Right kidney (tissue), 1 donor: ENCODE data around the gene TTI1.
"Not testable (repeated sequence)": the region's sequence is repeated elsewhere in the genome, so short reads cannot be mapped to it uniquely, and the experiment has no call there.

Experiments
- DNase-seq: peaks from one replicate; pipeline ENCODE4 v3.0.0-alpha.2; 2016

The TTI1 gene

DNA sequence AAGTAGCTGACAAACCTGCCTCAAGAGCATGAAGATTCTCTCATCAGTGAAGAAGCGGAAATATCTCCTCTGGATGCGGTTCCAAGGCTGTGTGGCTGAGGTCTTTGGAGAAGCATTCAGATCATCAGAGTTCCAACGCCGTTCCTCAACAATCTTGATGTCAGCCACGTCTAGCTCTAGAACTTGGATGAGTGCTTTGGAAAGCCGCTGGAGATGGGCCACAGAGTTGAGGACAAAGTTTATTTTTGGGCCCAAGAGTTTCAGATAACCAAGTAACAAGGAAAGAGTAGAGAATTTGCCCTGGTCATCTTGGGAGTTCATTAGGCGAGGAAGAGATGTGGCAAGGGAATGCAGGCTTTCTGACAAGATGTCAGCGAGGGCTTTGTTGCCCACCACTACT lies 20.9 kb downstream of the TTI1 start:
- DNase-seq = no peak

DNA sequence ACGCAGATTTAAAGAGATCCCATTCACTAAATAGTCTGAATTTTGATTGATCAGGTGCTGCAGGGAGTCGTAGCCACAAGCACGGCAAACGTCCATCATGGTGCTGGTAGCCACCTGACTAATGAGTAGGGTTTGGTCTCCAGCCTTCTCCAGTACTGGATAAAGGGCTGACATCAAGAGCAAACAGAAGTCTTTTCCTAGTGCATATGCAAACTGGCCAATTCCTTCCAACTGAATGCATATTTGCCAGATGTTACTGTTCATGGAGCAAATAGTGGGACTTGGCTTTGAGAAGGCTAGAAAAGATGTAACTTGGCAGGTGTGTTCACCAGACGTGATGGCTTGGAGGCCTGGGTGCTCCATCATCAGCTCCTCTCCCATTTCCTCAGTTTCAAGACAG lies 21.6 kb downstream of the TTI1 start:
- no peak for DNase-seq

DNA sequence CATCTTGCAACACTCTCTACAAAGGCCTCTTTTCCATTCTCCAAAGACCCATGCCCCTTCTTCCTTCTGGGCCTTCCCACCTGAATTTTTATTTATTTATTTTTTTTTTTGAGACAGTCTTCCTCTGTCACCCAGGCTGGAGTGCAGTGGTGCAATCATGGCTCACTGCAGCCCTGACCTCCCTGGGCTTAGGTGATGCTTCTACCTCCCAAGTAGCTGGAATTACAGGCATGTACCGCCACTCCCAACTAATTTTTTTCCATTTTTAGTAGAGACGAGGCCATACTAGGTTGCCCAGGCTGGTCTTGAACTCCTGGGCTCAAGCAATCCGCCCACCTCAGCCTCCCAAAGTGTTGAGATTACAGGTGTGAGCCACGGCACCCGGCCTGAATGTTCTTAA lies 23.8 kb downstream of the TTI1 start:
- not testable (repeated sequence) for DNase-seq

DNA sequence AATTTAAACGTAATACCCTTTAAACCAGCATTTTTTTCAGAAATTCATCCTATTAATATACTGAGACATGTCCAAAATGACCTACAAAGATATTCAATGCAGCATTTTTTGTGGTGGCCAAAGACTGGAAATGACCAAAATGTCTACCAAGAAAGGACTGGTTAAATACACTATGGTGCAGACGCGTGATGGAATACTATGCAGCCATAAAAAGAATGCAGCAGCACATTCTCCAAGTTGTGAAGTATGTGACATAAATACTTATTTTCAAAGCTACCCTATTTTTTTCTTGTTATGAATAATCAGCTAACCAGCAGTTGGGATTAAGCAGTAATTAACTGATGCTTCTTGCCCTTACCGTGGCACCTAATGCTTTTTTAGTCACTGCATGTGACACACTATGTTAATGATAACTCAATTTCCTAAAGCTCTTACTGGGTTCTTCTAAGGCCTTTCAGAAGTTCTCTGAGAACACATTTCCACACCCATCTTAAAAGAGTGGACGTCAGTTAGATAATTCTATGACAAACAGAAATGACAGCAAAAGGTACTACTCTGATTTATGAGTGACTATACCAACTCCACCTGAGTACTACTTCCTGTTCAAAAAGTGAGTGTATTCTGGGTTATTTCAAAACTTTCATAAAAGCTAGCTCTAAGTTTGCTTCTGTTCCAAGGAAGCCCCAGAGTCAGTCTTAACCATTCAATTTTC lies 24.9 kb downstream of the TTI1 start:
- DNase-seq = no peak

DNA sequence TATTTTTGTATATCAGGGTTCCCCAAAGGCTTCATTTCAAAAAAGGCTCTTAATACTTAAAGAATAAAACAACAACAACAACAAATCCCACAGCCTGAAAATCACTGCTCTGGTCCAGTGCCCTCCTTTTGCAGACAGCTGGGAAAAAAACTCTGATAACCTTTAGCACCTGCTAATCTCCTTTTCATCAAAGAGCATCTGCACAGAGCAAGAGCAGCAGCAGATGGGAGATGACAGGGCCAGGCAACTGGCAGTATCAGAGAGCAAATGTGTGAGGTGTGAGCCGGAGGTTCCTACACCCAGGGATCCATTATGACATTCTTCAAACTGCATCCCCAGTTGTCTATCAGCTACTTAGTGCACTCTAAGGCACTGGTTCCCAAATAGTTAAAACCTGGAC lies 25.7 kb downstream of the TTI1 start:
- DNase-seq = no peak

DNA sequence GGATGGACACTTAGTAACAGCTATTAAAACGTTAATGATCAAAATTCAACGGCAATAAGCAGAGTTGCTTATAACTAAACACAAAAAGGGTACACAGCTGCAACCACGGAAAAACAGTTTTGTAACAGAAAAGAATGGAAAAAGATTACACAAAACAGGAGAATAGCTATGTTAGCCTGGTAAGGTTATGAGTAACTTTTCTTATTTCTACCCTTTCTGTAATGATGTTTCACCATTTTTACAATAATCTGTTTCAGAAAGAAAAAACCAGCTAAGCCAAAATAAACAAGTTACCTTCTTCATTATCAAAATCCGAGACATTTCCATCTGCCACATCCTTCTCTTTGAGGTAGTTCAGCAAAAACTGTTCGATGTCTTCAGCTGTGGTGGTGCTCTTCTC lies 27.4 kb downstream of the TTI1 start:
- DNase-seq = no peak

DNA sequence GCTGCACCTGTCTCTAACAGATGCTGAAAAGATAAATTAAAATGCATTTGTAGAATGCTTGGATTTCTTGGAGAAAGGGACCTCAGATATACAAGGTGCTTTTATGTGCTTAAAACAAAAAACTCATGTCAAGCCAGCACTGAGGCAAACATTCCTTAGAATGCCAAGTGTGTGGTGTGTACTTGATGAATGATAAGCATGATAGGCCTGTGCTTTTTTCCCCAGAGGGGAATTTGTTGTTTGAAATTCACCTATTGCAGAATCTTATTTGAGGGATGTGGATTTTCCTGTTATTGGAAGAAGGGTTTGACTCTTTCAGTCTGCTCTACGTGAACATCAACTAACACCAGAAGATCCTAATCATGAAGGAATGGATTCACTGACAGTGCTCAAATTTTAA lies 28.8 kb downstream of the TTI1 start:
- DNase-seq = no peak

DNA sequence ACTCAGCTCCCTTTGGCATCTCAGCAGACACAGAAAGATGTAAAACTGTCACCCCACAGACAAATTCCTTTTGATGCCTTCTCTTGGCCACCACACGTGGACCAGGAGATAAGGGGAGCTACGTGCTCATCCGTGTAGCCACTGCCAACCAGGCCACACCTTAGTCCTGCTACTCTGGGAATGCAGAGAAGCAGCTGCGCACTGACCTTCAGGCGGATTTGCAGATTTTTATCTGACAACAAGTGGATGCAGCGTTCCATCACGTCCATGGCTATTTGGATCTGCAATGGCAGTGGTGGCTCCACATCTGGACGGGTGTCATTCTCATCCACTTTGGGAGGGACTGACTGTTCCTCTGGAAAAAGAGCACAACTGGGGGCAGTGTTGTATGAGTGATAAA lies 30.8 kb downstream of the TTI1 start:
- no peak for DNase-seq

DNA sequence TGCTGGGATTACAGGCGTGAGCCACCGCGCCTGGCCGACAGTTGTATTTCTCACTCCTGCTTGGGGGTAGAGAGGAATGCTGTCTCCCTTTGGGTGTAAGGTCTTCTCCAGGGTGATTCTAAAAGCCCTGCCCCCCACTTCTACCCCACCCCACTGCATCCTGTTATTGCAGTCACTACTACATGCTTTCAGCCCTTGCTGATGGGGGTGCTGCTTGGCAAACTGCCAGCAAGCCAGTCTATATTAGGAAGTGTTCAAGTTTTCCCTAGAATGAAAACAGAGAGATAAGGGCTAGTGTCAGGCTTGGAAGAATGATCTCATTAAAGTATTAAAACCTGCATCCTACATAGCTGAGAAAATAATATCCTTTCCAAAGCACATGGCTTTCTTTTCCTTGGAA lies 31.3 kb downstream of the TTI1 start:
- no peak for DNase-seq

DNA sequence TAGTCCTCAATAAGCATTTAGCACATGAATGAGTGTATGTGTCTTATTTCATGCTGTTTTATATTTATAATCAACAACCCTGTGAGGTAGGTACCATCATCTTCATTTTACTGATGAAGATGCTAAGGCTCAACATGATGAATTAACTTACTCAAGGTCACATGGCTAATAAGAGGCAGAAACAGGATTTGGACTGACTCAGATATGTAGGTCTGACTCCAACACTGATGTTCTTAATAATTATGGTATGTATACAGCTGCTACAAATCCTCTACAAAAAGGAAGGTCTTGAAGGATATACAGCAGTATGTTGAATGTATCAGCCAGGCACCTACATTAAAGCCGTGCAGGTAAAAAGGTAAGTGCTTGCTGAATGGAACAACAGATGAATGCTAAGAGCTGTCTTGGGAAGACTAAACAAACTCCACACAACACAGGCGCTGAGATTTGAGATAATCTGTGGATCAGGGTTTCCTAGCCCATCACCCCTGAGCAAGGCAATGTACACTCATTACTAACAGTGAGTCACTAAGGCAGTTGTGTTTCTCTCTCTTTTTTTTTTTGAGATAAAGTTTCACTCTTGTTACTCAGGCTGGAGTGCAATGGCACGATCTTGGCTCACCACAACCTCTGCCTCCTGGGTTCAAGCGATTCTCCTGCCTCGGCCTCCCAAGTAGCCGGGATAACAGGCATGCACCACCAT lies 31.9 kb downstream of the TTI1 start:
- no peak for DNase-seq

DNA sequence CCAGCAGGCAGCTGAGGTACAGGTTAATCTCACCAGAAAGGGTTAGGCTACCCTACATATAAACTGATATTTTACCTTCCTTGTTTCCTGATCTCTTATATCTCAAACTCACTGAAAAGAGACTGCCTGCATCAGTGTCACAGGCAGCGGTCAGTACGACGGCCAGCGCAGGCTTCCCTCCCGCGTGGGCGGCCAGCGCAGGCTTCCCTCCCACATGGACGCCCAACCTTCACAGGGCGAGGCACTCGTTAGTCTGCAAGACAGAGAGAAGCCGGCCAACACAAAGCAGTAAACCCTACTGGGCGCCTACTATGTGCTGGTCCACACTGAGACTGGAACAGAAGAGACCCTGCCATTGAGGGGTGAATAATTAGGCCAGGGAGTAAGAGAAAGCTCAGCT lies 33.0 kb downstream of the TTI1 start:
- DNase-seq = no peak

DNA sequence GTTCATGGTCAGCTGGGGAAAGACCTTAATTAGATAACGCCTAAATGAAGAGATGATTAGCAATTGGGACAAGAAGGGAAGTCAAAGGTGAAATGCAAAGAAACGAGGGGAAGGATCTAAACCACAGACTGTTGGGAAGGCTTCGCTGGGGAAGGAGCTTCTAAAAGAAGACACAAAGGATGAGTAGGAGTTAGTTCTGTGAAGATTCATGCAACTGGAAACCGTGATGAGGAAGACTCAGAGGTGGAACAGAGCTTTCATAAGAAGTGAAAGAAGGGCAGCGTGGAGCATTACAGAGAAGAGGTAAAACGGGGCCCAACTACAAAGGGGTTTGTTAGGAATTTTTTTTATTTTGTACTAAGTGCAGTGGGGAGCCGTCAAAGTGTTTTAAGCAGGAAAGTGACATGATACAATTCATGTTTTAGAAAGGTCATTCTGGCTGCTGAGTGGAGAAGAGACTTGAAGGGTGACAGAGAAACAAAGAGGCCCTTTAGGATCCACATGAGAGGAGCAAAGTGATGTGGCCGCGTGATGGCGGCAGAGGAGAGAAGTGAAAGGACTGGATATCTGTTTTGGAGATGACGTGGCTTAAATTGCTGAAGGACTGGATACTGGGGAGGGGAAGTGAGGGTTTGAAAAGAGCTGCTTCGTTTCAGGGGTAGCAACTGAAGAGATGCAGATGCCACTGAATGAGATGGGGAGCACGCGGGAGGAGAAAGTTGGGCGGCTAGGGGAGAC lies 33.6 kb downstream of the TTI1 start:
- no peak for DNase-seq

DNA sequence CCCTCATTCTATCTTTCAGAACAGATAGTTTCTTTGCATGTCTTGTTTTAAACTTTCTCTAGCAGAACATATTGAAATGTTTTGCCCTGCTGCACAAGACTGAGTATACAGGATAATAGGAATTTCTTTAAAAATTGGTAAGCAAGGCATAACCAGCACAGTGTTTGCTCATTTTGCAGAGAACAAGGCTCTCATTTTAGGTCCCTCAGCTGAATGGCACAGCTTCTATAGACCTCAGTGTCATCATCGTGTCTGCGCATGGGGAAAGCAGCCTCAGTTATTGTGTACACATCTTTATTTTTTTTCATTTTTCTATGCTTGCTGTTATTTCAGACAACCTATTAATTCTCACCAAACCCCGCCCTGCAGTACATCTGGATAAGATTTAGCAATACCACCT lies 35.7 kb downstream of the TTI1 start:
- DNase-seq = no peak

DNA sequence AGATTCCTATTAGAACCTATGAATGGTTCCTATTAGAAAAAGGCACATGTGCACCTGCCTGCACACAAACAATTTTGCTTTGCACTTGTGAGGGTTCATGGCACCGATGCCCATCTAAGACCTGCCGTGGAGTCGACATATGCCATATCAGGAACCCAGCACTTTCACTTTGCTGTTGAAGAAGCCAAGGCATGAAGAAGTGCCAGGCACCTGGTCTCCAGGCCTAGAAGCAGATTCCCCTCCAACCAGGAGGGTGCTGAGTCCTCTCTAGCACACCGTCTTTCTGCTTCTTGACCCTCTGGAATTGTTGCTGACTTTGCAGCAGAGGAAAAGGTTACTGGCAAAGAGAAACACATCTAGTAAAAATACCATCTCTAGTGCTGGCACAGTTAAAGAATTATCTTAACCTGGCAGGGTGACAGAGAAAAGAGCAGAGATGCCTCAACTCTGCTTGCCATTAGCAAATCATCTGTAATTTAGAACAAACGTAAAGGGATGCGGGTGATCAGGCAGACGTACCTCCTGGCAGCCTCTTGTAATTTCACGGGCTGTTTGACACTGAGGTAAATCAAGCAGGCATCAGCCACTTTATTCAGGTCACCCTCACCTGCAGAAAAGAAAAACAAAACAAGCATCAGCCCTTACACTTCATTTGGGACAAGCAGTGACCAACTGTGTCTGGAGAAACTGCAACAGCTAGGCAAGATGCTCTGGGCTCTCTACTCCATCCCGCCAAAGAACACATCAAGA lies 37.2 kb downstream of the TTI1 start:
- no peak for DNase-seq

DNA sequence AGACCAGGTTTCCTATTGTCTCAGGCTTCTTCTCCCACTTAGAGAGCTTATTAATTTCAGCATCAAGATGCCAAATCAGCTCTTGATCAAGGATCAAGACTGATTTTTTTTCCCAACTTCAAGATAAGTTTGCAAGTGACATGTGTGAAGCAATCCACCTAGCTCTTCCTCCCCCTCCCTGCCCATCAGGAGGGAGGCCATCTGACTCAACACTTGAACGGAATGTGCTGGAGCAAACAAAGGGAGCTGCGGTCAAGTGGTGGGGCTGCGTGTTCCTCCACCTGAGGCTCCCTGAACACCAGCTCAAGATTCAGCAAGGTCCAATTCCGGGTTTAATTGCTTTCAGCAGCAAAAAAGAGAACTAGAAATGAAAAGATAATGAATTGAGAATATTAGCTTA lies 38.7 kb downstream of the TTI1 start:
- DNase-seq = no peak

DNA sequence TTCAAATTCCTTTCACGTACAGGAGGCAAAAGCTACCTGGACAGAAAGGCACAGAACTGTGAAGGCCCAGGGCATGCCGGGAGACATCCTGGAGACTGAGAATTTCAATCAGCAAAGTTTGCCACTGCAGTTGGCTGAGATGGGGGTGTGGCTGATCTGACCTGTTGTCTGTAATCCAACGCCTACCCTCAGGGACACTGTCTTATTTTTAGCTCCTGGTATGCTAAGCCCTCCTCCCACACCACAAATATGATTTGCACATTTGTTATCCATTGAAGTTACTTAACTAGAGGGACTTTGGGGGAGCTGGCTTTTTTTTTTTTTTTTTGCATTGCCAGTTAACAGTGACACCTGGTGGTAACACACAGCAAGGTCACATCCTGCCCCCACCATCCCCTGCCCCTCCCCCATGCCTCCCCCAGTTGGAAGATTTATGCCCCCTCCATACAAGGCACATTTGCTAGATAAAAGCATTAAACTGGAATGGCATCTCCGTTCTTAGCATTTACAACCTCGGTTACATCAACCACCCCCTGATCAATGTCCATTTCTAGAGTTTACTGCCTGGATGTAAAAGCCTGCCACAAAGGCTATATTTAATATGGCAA lies 40.4 kb downstream of the TTI1 start:
- peak; percentile 25 for DNase-seq

DNA sequence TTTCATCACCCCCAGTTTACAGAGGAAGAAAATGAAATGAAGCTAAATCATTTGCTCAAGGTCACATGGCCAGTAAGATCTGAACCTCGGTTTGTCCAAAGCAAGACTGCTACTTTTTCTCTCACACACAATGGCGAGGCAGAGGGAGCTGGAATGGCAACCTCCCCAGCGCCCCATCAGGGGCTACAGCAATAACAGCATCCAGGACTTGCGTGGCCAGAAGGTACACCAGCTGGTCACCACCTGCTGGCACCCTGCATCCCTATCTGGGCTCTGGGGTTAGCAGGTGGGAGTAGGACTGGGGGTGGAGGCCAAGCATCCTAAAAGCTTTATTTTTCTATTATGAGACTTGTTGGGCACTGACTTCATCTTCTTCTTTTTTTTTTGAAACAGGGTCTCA lies 41.3 kb downstream of the TTI1 start:
- DNase-seq = no peak

DNA sequence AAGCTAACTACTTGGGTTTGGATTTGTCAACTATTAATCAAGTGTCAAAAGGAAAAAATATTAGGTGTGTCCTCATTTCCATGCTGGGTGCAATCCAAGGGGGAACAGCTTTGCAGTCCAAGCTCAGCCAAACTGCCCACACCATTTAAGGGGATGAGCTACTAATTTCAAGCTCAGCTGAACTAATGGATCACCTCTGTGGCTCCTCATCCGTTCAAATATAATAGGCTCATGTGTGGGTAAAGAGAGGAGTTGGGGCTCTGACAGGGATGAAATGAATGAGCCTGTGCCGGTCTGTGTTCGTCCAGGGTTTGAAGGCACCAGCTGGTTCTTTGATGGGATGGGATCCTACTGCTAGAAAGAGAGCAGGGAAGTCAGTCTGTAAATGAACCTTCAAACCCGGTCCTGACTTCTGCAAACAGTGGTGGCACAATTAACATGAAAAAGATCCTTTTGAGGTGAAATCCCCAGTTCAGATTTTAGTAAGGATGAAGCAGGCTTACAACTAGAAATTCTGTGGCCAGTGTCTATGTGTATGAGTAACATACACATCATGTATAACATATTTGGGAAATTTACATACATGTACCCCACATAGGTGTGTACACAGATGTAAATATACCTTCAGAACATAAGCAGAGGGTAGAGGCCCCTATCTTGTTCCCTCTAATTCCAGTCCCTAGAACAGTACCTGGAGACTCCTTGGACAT lies 41.9 kb downstream of the TTI1 start:
- DNase-seq = no peak

DNA sequence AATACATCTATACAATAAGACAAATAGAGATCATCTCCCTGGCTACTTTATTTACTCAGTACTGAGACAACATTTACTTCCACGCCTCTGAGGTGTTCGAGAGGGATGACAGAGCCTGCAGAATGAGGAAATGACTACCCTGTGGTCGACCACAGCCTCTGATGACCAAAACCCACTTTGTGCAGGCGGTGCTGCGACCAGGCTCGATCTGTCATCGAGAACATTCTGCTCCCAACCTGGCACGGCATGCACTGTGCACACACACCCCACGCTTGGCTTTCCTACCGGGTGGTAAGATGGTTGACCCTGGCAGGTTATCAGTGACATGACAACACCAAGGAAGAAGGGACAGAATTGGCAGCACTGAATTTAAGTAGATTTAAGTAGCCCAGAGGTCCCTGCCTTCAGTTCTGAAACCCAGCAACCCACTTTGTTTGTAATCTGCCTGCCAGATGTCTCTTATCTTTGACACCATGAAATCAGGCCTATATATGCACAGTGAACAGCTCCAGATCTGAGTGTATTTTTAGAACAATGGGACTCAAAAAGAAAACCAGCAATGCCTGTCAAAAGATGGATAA lies 42.6 kb downstream of the TTI1 start:
- no peak for DNase-seq

DNA sequence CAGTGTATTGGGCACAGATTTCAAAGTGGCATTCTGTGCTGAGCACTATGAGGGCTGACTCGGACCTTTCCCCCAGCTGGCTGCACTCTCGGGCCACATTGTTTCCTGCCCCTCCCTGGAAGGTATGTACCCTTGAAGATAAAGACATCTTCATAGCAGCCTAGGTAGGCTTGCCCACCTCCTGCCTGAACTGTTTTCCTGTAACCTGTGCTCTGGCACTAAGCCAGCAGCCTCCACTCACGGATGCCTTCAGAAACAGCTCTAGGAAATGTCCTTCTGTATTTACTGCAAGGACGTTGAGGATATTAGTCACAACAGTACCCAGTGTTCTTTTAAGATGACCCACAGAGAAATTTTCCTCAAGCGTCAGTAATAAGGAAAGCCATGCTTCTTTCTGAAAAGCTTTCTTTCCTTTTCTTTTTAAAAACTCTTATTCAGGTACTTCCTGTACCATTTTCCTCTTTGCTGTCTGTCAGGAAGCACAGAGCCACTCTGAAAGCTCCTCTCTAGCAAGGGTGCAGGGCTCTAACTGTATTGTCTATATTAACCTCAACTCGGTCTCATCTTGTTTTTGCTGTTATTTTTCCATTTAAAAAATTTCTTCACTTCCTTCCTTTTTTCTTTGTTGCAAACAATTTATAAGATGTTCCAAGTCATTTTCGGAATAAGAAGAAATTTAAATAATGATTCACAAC lies 43.5 kb downstream of the TTI1 start:
- DNase-seq = no peak
